ENCODE results near the gene MRS2.
"Not testable (repeated sequence)": the region's sequence is repeated elsewhere in the genome, so short reads cannot be mapped to it uniquely, and the experiment has no call there.

- TF ChIP-seq FOXM1 (IDR thresholded peaks at IDR 0.05; ENCODE audit: borderline replicate concordance); ELF4 (IDR thresholded peaks at IDR 0.05); FOXK2 (IDR thresholded peaks at IDR 0.05); ARNT (IDR thresholded peaks at IDR 0.05); NFRKB (IDR thresholded peaks at IDR 0.05); HDGF (IDR thresholded peaks at IDR 0.05; ENCODE audit: borderline replicate concordance); SUZ12 (IDR thresholded peaks at IDR 0.05): not testable (repeated sequence)
Observed at GRCh38 chr6:24414531-24414930, 11.8 kb downstream of the MRS2 start.

Data from HEK293T (cell line).